GM23338 (cell line): ENCODE results near the gene CHMP1B. TPM values are rescaled to one million over a fixed set of nuclear protein-coding genes. Genes with fewer than 3 reads are reported as not detected.

Source experiments
- ATAC-seq: fragments of 200-7000 bp; cut with Tn5 transposase; 3 replicates; pipeline ENCODE4 v1.9.1; 2020
- DNase-seq: peaks from one replicate; pipeline ENCODE4 v3.0.0-alpha.2; 2015; ENCODE audit warnings: low spot score
- H2AFZ ChIP-seq: fragments of 200-600 bp; sonication (generic); 2 replicates; pipeline ENCODE4 v1.8.0; 2016; ENCODE audit warnings: antibody characterized with exemption, mild to moderate bottlenecking, moderate library complexity
- H3F3A ChIP-seq: fragments of 200-600 bp; sonication (generic); replicated peaks from 2 replicates; pipeline ENCODE4 v1.8.0; 2017; ENCODE audit warnings: antibody characterized with exemption, mixed run types, low read depth
- H3K27ac ChIP-seq: fragments of 200-600 bp; sonication (generic); 2 replicates; pipeline ENCODE4 v1.6.1; 2016; ENCODE audit warnings: low read depth
- H3K27me3 ChIP-seq: fragments of 200-600 bp; sonication (generic); 2 replicates; pipeline ENCODE4 v1.8.0; 2016; ENCODE audit warnings: mild to moderate bottlenecking, mixed run types, moderate library complexity; ENCODE audit not compliant: insufficient read depth
- H3K36me3 ChIP-seq: fragments of 200-600 bp; sonication (generic); 2 replicates; pipeline ENCODE4 v1.8.0; 2016; ENCODE audit warnings: mild to moderate bottlenecking; ENCODE audit not compliant: insufficient read depth
- H3K4me1 ChIP-seq: fragments of 200-600 bp; sonication (generic); 2 replicates; pipeline ENCODE4 v1.8.0; 2016; ENCODE audit warnings: mild to moderate bottlenecking, moderate library complexity; ENCODE audit not compliant: insufficient read depth
- H3K4me2 ChIP-seq: fragments of 200-600 bp; sonication (generic); 2 replicates; pipeline ENCODE4 v1.7.1; 2017; ENCODE audit warnings: mixed run types
- H3K4me3 ChIP-seq: fragments of 200-600 bp; sonication (generic); 2 replicates; pipeline ENCODE4 v1.6.1; 2016; ENCODE audit warnings: mixed run types
- H3K79me2 ChIP-seq: fragments of 200-600 bp; sonication (generic); replicated peaks from 2 replicates; pipeline ENCODE4 v1.8.0; 2017; ENCODE audit warnings: mild to moderate bottlenecking; ENCODE audit not compliant: insufficient read depth
- H3K9me2 ChIP-seq: fragments of 200-600 bp; sonication (generic); 2 replicates; pipeline ENCODE4 v1.8.0; 2017; ENCODE audit not compliant: insufficient read depth
- H4K20me1 ChIP-seq: fragments of 200-600 bp; sonication (generic); replicated peaks from 2 replicates; pipeline ENCODE4 v1.8.0; 2017; ENCODE audit warnings: mild to moderate bottlenecking; ENCODE audit not compliant: insufficient read depth
- H3K27ac Mint-ChIP-seq: 2 replicates; pipeline ENCODE4 v1.8.0; 2020; ENCODE audit warnings: inconsistent platforms, mild to moderate bottlenecking, moderate library complexity, mixed read lengths
- H3K27me3 Mint-ChIP-seq: 3 replicates; pipeline ENCODE4 v1.8.0; 2022; ENCODE audit warnings: low read depth, mild to moderate bottlenecking, moderate library complexity, mixed read lengths, inconsistent platforms; ENCODE audit not compliant: insufficient read depth, poor library complexity
- H3K36me3 Mint-ChIP-seq: 3 replicates; pipeline ENCODE4 v1.8.0; 2021; ENCODE audit warnings: low read depth, mild to moderate bottlenecking, inconsistent platforms, moderate library complexity, mixed read lengths
- H3K4me1 Mint-ChIP-seq: 3 replicates; pipeline ENCODE4 v1.8.0; 2020; ENCODE audit warnings: mild to moderate bottlenecking, inconsistent platforms, mixed read lengths
- H3K4me3 Mint-ChIP-seq: 3 replicates; pipeline ENCODE4 v1.8.0; 2021; ENCODE audit warnings: moderate library complexity, mild to moderate bottlenecking, inconsistent platforms, mixed read lengths
- H3K9me3 Mint-ChIP-seq: 3 replicates; pipeline ENCODE4 v1.8.0; 2020; ENCODE audit warnings: moderate library complexity, mild to moderate bottlenecking, inconsistent platforms, mixed read lengths
- CREB1 ChIP-seq: fragments of 250-450 bp; sonication (Bioruptor Pico); IDR thresholded peaks from 2 replicates; pipeline ENCODE4 v1.5.0; 2020; ENCODE audit warnings: low read depth, mild to moderate bottlenecking, moderate library complexity
- NANOG ChIP-seq: IDR thresholded peaks from 2 replicates; pipeline ENCODE4 v1.6.1; 2016; ENCODE audit warnings: antibody characterized with exemption, borderline replicate concordance
- POLR2AphosphoS5 ChIP-seq: IDR thresholded peaks from 2 replicates; pipeline ENCODE4 v1.6.1; 2016; ENCODE audit warnings: antibody characterized with exemption, low read depth
- ZNF114 ChIP-seq: fragments of 250-450 bp; sonication (Bioruptor Pico); IDR thresholded peaks from 2 replicates; pipeline ENCODE4 v1.5.0; 2020; ENCODE audit warnings: mild to moderate bottlenecking, moderate library complexity
- polyA plus RNA-seq: library from polyadenylated mRNA; unstranded; fragments of >200 nt; fragmentation: Nextera tagmentation; extraction: Ambion mirVana; gene quantifications from 2 replicates; pipeline ENCODE4 v1.2.1, GENCODE V29; 2016
- total RNA-seq: library from RNA; depleted of rRNA; stranded (reverse); fragments of >200 nt; shearing (Covaris generic); gene quantifications from 2 replicates; pipeline ENCODE4 v1.2.3, GENCODE V29; 2014
- TF ChIP-seq, protein P1 (sequence below): fragments of 250-450 bp; sonication (Bioruptor Pico); IDR thresholded peaks from 2 replicates; pipeline ENCODE4 v1.5.0; 2020; ENCODE audit warnings: mild to moderate bottlenecking, moderate library complexity
- TF ChIP-seq, protein P2 (sequence below), 2 experiments: fragments of 200-600 bp in 1 of 2; sonication (generic) in 1 of 2; conservative IDR thresholded peaks; 2 replicates each; pipeline versions ENCODE4 v1.5.1 to v1.6.1; 2016 to 2017; ENCODE audit warnings: antibody characterized with exemption in 2 of 2, low read depth in 2 of 2, mild to moderate bottlenecking in 2 of 2, moderate library complexity in 1 of 2
- TF ChIP-seq, protein P3 (sequence below): IDR thresholded peaks from 2 replicates; pipeline ENCODE4 v1.6.1; 2016; ENCODE audit warnings: antibody characterized with exemption

Gene CHMP1B
- total and polyA plus RNA-seq, 2 experiments from 2014 or later: 41.8 to 52.1 TPM

DNA sequence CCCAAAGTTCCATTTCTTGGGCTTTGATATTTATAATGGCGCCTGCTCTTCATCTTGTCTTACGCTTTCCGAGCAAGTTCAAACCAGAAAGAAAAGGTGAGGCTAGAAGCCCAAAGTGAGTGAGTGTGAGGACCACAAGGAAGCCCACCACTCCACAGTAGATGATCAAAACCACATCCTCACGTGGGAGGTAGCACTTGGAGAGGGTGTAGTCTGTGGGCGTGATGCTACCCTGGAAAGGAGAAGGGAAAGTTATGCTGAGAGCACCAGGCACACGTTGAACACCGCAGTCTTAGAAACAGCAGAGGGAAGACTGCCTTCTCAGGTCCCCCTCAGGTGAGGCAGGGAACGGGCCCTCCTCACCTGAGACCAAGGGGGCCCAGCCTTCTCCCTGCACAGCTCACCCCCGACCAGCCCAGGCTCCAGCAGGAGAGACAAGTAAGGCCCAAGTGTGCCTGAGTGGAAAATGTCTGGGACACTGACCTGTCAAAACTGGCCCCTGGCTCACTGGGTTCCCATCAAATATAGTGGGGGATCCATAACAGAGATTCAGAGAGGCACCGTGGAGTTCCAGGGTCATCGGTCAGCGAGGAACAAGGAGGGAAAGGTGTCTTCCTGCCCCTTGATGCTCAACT is 33.3 kb downstream of the CHMP1B start (continued):
- TF ChIP-seq, protein P1, sequence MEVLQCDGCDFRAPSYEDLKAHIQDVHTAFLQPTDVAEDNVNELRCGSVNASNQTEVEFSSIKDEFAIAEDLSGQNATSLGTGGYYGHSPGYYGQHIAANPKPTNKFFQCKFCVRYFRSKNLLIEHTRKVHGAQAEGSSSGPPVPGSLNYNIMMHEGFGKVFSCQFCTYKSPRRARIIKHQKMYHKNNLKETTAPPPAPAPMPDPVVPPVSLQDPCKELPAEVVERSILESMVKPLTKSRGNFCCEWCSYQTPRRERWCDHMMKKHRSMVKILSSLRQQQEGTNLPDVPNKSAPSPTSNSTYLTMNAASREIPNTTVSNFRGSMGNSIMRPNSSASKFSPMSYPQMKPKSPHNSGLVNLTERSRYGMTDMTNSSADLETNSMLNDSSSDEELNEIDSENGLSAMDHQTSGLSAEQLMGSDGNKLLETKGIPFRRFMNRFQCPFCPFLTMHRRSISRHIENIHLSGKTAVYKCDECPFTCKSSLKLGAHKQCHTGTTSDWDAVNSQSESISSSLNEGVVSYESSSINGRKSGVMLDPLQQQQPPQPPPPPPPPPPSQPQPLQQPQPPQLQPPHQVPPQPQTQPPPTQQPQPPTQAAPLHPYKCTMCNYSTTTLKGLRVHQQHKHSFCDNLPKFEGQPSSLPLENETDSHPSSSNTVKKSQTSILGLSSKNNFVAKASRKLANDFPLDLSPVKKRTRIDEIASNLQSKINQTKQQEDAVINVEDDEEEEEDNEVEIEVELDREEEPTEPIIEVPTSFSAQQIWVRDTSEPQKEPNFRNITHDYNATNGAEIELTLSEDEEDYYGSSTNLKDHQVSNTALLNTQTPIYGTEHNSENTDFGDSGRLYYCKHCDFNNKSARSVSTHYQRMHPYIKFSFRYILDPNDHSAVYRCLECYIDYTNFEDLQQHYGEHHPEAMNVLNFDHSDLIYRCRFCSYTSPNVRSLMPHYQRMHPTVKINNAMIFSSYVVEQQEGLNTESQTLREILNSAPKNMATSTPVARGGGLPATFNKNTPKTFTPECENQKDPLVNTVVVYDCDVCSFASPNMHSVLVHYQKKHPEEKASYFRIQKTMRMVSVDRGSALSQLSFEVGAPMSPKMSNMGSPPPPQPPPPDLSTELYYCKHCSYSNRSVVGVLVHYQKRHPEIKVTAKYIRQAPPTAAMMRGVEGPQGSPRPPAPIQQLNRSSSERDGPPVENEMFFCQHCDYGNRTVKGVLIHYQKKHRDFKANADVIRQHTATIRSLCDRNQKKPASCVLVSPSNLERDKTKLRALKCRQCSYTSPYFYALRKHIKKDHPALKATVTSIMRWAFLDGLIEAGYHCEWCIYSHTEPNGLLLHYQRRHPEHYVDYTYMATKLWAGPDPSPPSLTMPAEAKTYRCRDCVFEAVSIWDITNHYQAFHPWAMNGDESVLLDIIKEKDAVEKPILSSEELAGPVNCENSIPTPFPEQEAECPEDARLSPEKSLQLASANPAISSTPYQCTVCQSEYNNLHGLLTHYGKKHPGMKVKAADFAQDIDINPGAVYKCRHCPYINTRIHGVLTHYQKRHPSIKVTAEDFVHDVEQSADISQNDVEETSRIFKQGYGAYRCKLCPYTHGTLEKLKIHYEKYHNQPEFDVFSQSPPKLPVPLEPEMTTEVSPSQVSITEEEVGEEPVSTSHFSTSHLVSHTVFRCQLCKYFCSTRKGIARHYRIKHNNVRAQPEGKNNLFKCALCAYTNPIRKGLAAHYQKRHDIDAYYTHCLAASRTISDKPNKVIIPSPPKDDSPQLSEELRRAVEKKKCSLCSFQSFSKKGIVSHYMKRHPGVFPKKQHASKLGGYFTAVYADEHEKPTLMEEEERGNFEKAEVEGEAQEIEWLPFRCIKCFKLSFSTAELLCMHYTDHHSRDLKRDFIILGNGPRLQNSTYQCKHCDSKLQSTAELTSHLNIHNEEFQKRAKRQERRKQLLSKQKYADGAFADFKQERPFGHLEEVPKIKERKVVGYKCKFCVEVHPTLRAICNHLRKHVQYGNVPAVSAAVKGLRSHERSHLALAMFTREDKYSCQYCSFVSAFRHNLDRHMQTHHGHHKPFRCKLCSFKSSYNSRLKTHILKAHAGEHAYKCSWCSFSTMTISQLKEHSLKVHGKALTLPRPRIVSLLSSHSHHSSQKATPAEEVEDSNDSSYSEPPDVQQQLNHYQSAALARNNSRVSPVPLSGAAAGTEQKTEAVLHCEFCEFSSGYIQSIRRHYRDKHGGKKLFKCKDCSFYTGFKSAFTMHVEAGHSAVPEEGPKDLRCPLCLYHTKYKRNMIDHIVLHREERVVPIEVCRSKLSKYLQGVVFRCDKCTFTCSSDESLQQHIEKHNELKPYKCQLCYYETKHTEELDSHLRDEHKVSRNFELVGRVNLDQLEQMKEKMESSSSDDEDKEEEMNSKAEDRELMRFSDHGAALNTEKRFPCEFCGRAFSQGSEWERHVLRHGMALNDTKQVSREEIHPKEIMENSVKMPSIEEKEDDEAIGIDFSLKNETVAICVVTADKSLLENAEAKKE: no peak

DNA sequence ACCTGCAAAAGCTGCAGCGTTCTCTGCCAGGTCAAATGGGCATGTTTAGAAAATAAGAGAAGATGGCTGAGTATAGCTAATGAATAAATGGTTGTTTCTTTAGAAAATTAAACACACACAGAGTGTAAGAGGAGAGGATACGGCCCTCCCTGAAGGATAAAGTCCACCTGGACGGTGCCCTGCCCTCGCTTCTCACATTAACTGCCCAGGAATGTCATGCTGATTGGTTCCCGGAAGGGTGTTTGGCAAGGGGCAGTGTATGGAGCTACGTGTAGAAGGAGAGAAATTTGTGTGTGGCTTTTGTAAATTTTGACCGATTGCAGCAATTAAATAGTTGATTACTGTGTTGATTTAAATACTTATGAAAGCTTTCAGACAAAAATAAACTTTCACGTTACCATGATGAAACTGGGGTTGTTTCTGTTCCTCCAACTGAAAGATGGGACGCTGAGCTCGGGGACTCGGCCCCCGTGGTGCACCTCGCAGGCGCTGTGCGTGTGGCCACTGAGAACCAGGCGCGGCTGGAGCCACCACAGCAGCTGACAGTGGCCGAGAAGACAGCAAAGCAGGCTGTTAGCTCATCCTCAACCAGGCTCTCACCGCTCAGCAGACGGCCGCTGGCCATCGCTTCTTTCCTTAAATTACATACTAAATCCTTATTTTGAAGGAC is 34.2 kb downstream of the CHMP1B start:
- H3K36me3 ChIP-seq: 0 out of 2 replicates have a peak, but pooled peaks cover 3% of the 10 kb centered on the region
- H3K27ac ChIP-seq: no peak overlapping the region
- H3K9me3 Mint-ChIP-seq: no peaks in the 10 kb centered on the region
- H3K4me3 ChIP-seq: no peak overlapping the region
- H3F3A ChIP-seq: no peaks in the 10 kb centered on the region
- no peak overlapping the region for H3K4me3 Mint-ChIP-seq
- H4K20me1 ChIP-seq: no peaks in the 10 kb centered on the region
- H3K79me2 ChIP-seq: no peaks in the 10 kb centered on the region
- H3K27me3 Mint-ChIP-seq: peaks cover 5% of the 10 kb centered on the region
- peaks cover 16% of the 10 kb centered on the region for H3K4me1 Mint-ChIP-seq
- no peak overlapping the region for H2AFZ ChIP-seq
- H3K27me3 ChIP-seq: no peaks in the 10 kb centered on the region
- H3K36me3 Mint-ChIP-seq: peaks cover 26% of the 10 kb centered on the region
- ATAC-seq (no peak), DNase-seq (no peak)
- no peak overlapping the region for H3K4me2 ChIP-seq
- H3K27ac Mint-ChIP-seq: no peak overlapping the region
- no peaks in the 10 kb centered on the region for H3K9me2 ChIP-seq
- H3K4me1 ChIP-seq: no peaks in the 10 kb centered on the region
- TF ChIP-seq NANOG (no peak), ZNF114 (no peak), POLR2AphosphoS5 (no peak), CREB1 (no peak)
- TF ChIP-seq, protein P2, sequence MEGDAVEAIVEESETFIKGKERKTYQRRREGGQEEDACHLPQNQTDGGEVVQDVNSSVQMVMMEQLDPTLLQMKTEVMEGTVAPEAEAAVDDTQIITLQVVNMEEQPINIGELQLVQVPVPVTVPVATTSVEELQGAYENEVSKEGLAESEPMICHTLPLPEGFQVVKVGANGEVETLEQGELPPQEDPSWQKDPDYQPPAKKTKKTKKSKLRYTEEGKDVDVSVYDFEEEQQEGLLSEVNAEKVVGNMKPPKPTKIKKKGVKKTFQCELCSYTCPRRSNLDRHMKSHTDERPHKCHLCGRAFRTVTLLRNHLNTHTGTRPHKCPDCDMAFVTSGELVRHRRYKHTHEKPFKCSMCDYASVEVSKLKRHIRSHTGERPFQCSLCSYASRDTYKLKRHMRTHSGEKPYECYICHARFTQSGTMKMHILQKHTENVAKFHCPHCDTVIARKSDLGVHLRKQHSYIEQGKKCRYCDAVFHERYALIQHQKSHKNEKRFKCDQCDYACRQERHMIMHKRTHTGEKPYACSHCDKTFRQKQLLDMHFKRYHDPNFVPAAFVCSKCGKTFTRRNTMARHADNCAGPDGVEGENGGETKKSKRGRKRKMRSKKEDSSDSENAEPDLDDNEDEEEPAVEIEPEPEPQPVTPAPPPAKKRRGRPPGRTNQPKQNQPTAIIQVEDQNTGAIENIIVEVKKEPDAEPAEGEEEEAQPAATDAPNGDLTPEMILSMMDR (conservative IDR thresholded peaks at IDR 0.05; ENCODE audit: low read depth in 2 of 2): no peak
- TF ChIP-seq, protein P3, sequence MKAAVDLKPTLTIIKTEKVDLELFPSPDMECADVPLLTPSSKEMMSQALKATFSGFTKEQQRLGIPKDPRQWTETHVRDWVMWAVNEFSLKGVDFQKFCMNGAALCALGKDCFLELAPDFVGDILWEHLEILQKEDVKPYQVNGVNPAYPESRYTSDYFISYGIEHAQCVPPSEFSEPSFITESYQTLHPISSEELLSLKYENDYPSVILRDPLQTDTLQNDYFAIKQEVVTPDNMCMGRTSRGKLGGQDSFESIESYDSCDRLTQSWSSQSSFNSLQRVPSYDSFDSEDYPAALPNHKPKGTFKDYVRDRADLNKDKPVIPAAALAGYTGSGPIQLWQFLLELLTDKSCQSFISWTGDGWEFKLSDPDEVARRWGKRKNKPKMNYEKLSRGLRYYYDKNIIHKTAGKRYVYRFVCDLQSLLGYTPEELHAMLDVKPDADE: no peak
